NOMO-1 treated with DMSO at 0.1 percent for 48 hours (cell line): ENCODE measurements around the gene PTPRJ.

Experiments used
- DNase-seq: peaks from one replicate; lab custom pipeline; 2025; ENCODE audit not compliant: unreplicated experiment; lab: John Stamatoyannopoulos, UW

The PTPRJ gene

DNA sequence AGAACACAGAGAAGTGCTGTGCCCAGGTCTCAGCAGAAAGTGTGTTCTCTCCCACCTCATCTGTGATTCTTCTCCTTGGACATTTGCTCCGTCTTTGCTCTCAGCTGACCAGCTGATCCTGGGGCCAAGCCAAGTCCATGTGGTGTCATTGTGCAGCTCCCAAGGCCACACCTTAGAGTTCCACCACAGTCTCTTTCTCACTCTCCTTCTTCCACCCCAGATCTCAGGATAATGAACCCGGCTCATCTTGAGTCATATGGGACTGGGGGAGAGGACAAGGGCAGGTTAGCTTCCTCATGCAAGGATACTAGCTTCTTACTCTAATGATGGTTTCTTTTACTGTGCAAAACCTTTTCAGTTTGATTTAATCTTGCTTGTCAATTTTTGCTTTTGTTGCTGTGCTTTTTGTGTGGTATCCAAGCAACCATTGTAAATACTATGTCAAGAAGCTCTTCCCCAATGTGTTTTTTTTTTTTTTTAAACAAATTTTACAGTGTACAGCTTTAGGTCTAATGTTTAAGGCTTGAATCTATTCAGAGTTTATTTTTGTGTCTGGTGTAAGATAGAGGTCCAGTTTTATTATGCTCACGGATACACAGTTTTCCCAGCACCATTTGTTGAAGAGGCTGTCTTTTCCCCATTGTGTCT is 161.2 kb downstream of the PTPRJ start:
- no peak for DNase-seq

DNA sequence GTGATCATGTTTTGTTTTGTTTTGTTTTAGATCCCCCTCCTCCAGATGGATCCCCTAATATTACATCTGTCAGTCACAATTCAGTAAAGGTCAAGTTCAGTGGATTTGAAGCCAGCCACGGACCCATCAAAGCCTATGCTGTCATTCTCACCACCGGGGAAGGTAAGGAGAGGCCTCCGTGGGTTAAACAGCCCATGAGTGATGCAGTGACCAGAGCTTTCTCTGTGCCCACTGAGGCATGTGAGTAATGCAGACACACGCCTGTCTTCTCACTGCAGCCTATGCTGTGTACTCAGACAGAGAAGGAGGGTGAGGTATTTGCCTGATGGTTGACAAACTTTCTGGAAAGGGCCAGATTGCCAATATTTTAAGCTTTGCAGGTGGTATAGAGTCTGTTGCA is 162.5 kb downstream of the PTPRJ start:
- no peak for DNase-seq

DNA sequence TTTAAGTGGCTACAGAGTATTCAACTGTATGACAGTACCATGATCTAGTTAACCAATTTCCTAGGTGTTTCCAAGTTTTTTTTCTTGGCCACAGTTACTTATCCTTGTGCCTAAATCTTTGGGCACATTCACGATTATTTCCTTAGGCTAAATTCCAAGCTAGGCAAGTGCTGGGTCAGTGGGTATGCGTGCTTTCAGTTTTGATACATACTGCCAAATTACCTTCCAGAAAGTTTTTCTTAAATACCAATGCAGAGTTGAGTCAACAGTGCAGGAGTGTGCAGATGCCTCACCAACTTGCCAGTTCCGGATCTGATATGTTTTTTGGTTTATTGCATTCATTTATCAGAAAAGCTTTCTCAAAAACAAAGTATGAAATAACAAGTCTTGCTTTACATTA is 168.4 kb downstream of the PTPRJ start:
- DNase-seq, result no peak

DNA sequence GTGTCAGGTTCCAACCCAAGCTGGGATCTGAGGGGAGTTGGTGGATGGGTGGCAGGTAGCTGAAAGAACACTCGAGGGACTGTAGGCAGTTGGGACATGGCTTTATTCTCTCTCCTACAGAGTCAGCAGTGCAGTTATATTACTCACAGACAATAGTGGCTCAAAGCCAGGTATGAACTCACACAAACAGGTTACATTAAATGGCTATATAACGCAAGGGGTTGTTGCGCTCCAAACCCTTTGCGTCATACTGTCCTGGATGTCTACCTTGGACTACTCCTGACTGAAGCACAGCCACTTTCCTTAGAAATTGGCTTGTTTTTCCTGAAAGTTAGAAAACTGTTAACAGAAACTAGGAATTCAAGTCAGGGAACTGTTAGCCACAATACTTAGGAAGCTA is 169.9 kb downstream of the PTPRJ start:
- no peak for DNase-seq

DNA sequence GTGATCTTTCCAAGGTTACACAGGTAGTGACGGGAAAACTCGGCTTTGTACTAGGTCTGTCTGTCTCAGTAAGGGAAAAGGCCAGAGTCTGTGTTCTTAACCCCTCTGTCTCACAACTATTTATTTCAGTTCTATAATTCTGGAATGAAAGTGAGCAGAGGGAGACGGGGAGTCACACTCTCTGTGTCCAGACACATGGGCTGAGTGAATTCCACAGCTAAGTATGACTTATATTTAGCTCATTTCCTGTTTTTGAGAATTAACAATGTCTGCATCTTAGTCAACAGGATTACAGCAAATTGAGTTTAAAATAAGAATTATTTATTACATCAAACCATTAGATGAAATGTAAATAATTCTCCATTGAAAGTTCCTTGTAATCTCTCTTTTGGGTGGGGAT is 173.8 kb downstream of the PTPRJ start:
- DNase-seq, result no peak

DNA sequence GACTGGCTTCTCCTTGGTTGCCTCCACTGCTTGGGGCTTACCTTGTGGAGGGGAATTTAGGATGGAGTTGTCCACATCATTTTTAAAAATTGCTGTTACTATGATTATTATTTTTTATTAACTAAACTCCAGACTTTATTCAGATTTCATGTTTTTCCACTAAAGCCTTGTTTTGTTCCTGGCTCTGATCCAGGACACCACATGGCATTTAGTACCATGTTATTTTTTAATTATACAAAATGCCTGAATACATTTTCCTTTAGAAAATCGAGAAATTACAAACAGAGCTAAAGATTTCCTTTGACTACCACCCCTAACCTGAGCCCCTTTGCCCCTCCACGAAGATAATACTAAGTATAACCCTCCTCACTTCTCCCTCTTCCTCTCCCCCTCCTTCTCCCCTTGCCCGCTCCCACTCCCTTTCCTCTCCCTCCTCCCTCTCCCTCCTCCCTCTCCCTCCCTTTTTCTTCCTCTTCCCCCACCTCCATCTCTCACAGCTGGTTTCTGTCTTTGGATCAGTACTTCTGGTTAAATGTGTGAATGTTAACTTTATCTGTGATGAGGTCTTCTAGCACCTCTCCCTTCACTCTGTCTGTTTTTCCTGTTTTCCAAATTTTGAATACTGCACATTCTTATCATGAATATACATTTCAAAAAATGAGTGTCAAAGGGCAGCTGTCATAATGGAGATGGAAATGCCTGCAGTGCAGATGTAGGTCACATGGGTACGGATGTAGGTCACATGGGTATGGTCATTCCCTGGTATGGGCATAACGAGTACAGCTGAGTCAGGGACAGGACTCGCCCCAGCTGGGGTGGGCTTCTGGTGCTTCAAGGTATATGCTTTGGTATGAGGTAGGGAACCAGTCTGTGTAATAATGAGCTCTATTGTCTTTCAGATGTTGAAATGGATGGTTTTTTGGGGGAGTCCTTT is 181.9 kb downstream of the PTPRJ start:
- no peak for DNase-seq

DNA sequence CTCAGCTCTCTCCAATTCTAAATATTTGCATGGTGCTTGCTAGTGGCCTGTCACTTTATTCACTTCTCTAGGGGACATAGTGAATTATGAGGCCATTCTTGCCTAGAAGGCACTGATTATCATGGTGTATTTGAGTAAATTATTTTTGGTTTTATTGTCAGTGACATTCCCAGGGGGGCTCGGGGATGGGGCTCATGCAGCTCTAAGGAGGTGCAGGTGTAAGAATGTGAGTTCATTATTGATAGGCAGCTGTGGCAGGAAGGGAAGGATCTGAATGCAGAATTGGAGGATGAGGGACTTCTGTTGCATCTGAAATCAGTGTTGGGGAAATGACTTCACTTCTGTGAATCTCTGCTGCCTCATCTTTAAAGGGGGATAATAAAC is 182.5 kb downstream of the PTPRJ start:
- no peak for DNase-seq

DNA sequence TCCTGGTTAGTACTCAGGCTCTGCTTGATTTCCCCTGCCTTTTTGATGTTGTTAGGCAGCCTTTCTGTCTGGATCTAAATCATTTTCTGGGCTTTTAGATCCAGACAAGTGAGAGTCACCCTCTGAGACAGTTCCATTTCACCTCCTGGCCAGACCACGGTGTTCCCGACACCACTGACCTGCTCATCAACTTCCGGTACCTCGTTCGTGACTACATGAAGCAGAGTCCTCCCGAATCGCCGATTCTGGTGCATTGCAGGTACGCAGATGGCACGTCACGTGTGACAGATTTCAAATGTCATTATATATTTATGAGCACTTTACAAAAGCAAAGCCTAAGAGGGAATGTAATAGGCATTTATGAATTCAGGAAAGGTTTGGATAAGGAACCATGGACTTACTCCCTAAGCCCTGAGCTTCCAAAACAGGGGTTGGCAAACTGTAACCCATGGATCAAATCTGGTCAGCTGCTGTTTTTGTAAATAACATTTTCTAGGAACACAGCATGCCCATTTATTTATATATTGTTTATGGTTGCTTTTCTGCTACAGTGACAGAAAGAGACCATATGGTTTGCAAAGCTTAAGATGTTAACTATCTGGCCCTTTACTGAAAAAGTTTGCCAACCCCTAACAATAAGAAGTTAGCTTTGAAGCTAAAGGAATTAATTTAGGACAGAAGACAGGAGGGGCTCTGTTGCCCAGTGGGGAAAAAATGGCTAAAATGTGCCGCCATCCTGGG is 183.2 kb downstream of the PTPRJ start:
- no peak for DNase-seq

DNA sequence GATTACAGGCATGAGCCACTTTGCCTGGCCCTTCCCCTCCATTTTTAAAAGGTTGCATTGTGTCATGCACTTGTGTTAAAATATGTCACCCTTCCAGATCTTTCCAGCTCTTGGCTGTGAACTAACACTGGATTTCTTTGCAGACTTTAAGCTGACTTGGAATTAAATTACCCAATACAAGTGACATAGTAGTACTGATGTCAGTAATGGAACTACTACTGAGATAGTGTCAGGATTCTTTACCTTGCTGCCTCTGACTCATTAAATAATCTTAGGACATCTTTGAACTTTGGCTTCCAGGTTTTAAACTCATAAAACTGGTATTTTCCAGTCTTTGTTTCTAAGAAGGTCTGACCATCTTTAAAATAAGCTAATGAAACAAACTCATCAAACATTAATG is 184.5 kb downstream of the PTPRJ start:
- no peak for DNase-seq

DNA sequence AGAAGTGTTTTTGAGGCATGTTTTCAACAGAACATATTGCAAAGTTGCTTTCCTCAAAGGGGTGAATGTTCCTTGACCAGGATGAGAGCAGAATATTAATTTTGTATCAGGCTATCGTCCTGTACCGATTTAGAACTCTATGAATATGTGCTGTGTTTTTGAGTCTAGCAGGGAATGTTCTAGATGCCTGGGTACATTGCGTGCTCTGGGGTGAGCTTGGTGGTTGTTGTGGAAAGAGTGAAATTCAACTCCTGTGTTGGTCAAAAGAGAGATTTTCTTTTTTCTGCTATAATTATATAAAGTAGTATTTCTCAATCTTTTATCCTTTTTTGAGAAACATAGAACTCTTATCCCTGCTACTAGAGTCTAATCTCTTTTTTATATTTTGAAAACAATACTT is 185.1 kb downstream of the PTPRJ start:
- DNase-seq, result no peak

DNA sequence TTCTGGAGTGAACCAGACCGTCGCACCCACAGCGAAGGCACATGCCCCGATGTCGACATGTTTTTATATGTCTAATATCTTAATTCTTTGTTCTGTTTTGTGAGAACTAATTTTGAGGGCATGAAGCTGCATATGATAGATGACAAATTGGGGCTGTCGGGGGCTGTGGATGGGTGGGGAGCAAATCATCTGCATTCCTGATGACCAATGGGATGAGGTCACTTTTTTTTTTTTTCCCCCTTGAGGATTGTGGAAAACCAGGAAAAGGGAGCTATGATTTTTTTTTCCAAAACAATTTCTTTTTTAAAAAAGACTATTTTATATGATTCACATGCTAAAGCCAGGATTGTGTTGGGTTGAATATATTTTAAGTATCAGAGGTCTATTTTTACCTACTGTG is 187.0 kb downstream of the PTPRJ start:
- no peak for DNase-seq

DNA sequence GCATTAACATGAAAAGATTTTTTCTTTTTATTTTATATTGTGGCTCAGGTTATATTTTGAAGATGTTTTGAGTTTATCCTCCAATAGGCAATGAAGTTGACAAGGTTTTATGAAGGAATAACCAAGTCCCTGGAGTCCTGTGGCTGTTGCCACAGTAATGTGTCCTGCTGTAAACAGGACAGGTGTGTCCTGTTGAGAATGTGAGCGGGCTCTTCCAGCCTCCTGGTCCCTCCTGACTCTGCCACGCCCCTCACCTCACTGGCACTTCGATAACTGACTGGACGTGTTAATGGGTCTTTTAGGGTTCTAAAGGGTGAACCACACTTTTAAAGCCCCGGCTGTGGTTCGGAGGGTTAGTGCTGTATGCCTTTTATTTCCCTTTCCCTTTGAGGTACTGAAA is 188.5 kb downstream of the PTPRJ start:
- no peak for DNase-seq

DNA sequence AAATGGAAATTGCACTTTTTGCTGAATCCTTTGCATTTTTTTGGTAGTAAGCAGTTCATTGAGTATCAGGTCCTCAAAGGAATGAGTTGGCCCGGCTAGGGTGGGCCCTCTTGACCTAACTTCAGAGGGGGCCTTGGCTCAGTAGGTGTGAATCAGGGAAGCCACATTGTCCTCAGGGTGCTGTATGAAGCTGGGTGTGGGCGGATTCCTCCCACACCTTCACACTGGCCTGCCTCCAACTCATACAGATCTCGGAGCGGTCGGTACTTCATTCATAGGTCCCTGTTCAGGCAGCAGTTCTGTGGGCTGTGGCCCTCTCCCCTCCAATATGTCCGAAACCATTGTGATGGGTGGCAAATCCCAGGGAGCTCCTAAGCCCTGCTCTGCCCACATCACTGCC is 188.9 kb downstream of the PTPRJ start:
- no peak for DNase-seq

DNA sequence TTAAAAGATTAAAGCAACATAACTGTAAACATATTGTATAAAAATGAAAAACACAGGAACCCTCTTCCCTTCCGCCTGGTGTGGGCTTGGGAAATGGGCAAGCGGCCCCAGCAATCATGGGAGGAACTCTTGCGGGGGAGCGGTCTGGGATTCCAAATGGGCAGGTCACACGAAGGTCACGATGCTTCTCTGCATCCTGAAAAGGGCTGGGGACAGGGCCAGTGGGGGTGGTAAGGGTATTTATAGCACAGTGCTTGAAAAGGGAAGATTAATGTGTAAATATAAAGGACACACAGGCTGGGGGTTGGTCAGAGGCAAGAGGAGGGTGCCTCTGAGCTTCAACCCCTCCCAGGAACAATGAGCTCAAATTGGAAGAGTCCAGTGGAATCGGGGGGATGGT is 189.4 kb downstream of the PTPRJ start:
- DNase-seq, result no peak

DNA sequence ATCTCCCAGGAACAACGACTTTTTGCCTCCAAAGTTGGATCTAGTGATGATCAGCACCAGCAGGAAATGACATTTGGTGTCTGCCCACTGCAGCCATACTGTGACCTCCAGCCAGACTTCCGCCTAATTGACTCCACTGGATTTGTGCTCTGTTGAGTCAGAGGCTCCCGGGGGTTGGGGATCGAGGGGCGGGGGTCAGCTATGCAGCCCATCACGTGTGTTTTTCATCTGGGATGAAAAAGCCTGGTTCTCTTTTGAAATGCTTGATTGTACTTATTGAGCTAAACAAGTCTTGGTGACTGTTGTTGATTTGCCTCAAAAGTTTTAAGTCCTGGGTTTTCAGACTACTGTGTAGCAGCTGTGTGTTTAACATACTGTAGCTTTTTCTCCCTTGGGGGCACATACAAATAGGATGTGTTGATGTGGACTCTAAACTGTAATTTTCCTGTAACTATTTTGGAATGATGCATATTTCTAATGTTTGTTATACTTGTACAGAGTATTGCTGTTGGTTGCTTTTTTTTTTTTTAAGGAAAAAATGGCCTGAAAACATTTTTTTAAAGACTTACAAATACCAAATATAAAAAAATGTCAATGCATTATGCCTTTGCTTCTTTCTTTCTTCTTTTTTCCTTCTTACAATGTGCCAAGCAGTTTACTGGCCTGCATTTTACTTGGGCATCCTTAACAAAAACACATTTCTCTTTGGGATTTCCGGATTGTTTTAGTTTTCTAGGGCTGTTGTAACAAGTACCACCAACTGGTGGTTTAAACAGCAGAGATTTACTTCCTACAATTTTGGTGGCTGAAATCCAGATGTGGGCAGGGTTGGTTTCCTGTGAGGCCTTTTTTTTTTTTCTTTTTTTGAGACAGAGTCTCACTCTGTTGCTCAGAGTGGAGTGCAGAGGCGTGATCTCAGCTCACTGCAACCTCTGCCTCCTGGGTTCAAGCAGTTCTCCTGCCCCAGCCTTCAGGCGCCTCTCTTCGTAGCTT is 190.2 kb downstream of the PTPRJ start:
- peak; percentile 22 for DNase-seq

DNA sequence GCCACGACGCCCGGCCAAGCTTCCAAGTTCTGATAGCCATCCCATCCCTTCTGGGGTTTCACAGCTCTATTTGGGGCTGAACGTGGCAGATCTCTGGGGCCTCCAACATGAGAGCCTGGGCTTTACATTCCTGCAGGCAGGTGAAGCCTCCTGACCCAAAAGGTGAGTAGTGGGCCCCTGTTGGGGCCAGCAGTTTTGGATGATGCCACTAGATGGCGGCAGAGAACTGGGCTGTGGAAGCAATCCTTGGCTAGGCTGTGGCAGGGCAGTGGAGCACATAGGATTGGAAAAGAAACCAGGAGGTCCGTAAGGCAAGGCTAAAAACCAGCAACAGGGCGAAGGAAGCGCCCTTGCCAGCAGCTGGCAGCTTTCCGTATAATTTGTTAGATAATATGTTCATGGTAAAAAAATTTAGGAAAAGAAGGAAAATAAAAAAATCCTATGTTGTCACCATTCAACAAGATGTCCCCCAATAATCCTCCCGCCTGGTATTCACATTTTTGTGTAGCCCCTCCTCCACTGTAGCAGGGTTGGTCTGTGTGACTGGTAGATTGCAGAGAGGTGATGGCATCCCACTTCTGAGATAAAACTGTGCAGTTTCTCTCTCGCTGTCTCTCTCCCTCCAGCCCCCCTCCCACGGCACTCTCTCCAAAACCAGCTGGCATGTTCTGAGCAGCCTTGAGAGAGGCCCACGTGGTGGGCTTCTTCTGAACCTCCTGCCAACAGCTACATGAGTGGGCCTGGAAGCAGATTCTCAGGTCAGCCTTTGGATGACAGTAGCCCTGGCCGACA is 192.7 kb downstream of the PTPRJ start:
- DNase-seq, result peak; percentile 32

DNA sequence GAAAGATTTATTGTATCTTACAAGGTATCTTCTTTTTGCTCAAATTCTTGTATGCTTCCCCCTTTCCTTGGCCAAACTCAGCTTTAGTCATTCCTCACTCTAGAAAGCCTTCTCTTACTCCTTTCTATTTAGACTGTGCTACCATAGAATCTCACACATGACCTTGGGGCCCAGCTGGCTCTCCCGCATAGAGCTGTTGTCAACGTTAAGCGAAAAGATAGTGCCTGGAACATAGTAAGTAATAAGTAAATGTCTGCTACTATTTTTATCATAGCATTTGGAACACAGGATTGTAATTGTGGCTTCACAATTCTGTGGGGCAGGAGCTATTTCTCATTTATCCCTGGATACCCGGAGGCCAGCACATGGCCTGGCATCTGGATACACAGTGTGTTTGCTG is 197.3 kb downstream of the PTPRJ start:
- DNase-seq, result no peak

DNA sequence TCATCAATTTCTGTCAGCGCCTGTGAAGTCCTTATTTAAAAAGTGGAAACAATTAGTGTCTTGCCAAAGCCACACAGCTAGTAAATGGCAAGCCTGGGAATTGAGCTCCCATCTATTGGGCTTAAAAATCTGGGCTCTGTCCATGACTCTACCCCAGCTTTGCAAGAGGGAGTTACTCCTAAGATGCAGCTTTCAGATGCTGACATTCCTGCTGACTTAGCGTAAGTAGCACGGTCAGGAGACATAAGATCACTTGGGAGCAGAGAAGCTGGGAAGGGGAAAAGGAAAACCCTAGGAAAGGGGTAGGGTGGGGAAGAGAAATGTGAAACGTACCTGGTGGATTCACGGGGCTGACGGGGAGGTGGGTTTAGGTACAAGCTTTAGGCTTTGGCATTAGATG is 200.3 kb downstream of the PTPRJ start:
- DNase-seq, result no peak

DNA sequence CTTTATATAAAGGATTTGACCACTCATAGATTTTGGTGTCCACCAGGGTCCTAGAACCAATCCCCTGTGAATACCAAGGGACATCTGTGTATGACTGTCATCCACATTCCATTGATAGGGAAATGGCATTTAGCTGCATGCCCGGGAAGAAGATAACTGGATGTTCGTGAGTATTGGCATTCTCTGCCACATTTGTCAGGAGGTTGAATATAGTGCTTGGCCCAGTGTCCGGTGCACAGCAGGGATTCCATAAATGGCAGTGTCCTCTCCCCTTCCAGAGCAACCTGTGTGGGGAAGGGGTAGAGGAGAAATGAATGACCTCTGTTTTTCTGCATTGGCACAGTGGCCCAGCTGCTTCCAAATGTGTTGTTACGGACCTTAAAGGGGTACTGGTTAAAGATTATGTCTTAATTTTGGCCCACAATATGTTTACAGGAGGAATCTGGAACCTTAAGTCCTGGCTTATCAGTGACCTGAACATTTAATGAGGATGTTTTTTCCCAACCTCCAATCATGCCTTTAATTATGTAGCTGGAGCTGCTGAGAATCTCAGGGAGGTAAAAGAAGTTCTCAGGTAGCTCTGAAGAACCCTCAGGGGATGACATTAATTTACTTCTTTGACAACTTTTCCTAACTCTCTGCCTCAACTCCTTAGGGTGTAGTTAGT is 202.6 kb downstream of the PTPRJ start:
- no peak for DNase-seq
